Measurements from ENCODE around the gene RIN2.

Gene RIN2

GRCh38 chr20:19771031-19771430 lies 13.0 kb downstream of the RIN2 start:
- no peak for TF ChIP-seq CTCF (IDR thresholded peaks at IDR 0.05; ENCODE audit: control extremely low read depth, extremely low read depth, low read depth, missing control alignments)
- DNase-seq (ENCODE audit: extremely low spot score), result no peak
- ChIA-PET POLR2A (no interaction called here), CTCF (interaction anchor here (1.7 to 1.8 kb wide), 3 partner anchors 9 to 50 kb away, joined by 4 to 11 read pairs (median 5); no protein-coding TSS in a partner anchor)

DNA sequence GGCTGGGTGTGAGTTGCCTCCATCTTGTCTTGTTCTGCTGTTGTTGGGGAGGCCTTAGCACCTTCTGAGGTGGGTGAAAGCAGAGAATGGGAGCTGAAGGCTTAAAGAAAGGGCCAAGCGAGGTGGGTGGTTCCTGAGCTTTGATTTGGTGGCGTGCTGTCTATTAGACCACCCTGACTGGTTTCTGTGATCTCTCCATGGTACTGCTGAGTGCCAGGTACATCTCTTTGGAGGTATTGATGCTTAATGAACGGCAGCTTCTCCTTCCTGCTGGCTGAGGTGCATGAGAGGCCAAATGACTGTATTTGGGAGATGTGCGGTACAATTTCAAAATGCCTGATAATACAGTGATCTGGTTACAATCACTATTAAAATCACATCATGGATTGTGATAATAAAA lies 15.4 kb downstream of the RIN2 start:
- no peak for DNase-seq (ENCODE audit: extremely low spot score)
- POLR2A ChIA-PET, result no interaction called here
- CTCF ChIA-PET, result interaction anchor here (1.1 to 1.5 kb wide), 3 partner anchors 12 to 28 kb away, joined by 3 to 5 read pairs (median 4); no protein-coding TSS in a partner anchor

DNA sequence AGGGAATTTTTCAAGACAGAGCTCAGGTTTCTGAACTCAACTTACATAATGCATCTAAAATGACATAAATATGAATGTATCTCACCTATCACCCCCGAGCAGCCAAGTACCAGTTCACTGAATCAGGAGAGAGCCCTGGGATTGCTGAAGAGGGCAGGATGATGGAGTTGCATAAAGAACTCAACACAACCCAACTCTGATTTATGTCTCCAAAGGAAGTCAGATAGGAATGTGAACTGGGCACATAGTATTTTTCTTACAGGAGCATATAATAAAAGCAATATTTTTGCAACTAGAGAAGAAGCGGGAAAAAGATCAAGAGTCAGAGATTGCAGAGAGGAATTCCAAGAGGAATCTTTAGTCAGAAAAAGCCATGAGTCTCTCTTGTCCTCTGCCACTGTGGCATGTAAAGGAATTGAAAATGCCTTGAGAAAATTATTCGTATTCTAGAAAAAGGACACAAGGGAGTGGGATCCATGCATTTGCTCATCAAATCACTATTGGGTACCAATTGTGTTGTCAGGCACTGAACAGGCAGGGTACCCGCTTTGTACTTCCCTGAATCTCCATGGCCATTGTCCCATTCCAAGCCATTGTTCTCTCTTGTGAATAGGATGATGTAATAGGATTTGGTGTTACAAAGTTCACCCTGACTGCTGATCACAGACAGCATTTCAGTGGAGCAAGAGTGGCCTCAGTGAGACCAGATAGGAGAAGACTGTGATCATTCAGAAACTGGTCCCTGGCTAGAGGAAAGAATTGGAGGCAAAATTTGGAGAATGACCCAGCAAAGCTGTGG lies 16.3 kb downstream of the RIN2 start:
- TF ChIP-seq CTCF (IDR thresholded peaks at IDR 0.05; ENCODE audit: control extremely low read depth, extremely low read depth, low read depth, missing control alignments), result no peak
- ChIA-PET CTCF (interaction anchor here (1.1 to 1.4 kb wide), 2 partner anchors 11 to 27 kb away, joined by 4 to 5 read pairs; no protein-coding TSS in a partner anchor), POLR2A (no interaction called here)
- DNase-seq (ENCODE audit: extremely low spot score), result no peak

More for the DNA sequence above, 15.4 kb downstream of the RIN2 start:
- TF ChIP-seq CTCF (IDR thresholded peaks at IDR 0.05; ENCODE audit: control extremely low read depth, extremely low read depth, low read depth, missing control alignments), result no peak

DNA sequence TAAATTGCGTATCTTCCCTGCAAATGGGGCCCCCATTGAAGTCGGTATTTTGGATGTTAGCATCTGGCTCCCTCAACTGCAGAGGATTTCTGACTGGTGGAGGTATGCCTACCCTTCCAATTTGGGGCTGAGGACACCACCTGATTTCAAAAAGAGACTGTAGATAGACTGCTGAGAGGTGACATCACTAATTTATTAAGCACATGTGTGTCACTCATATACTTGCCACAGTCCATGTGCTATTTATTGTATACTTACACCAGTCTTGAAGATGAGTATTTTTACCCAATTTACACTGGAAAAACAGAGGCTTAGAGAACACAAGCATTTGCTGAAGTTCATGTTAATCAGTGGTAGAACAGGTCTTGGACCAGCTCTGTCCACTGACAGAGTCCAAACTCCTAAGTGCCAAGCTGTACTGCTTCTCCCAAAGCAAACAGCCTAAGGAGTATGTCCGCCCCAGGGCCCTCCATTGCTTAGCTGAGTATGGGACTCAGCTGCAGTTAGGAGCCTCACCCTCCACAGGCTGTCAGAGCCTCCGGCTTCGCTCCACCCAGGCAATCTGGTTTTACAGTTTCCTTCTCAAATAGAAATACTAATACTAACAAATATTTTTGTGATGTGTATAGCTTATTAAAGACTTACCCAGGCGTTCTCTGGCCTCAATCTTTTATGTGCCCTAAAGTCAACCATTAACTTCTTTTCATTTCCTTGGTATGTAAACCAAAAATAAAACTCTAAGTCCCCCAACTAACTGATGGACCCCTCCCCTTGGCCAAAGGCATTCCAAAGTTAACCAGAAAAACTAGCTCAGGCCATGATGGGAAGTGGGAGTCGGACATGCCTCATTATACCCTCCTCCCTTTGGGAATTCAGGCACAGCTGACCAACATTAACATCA lies 17.5 kb downstream of the RIN2 start:
- POLR2A ChIA-PET, result no interaction called here
- TF ChIP-seq CTCF (IDR thresholded peaks at IDR 0.05; ENCODE audit: control extremely low read depth, extremely low read depth, low read depth, missing control alignments), result no peak
- no peak for DNase-seq (ENCODE audit: extremely low spot score)
- CTCF ChIA-PET, result interaction anchor here (1.3 kb wide), 2 partner anchors 10 to 33 kb away, joined by 3 read pairs; no protein-coding TSS in a partner anchor

DNA sequence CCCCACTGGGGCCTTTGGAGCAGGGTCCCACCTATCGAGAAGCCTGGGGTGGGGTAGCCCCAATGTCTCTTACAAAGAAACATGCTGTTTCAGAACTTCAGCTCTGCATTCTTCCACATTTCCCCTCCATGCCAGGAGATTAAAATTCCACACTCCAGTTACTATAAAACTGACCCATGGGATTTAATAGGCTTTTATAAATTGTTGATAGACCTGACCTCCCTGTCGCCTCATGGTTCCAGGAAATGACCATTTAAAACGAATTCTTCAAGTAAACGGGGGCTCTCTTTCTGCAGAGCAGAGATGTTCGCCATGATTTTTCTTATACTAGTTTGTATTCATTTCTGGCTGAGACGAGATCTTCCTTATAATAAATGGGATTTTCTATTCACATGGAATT lies 19.3 kb downstream of the RIN2 start:
- DNase-seq (ENCODE audit: extremely low spot score), result no peak
- ChIA-PET CTCF (no interaction called here), POLR2A (no interaction called here)
- TF ChIP-seq CTCF (IDR thresholded peaks at IDR 0.05; ENCODE audit: control extremely low read depth, extremely low read depth, low read depth, missing control alignments), result no peak

- ChIA-PET CTCF (no interaction called here), POLR2A (no interaction called here)
- DNase-seq (ENCODE audit: extremely low spot score), result no peak
- no peak for TF ChIP-seq CTCF (IDR thresholded peaks at IDR 0.05; ENCODE audit: control extremely low read depth, extremely low read depth, low read depth, missing control alignments)
These were observed 19.9 kb downstream of the RIN2 start for GRCh38 chr20:19777981-19778380.

All from GM10248 (cell line).